Measurements from ENCODE around the gene MAN2C1. TPM values are rescaled to one million over a fixed set of nuclear protein-coding genes. Genes with fewer than 3 reads are reported as not detected.
"Not testable (repeated sequence)": the region's sequence is repeated elsewhere in the genome, so short reads cannot be mapped to it uniquely, and the experiment has no call there.

MAN2C1 gene
- total RNA-seq, 1 donor from 2014 or later, result 140 TPM

GRCh38 chr15:75361361-75361988 is 6.9 kb downstream of the MAN2C1 start:
- no peak for DNase-seq (ENCODE audit: low read depth)

- DNase-seq (ENCODE audit: low read depth), result no peak
These were observed 7.6 kb downstream of the MAN2C1 start for GRCh38 chr15:75360856-75361255.

GRCh38 chr15:75360391-75360790 is 8.0 kb downstream of the MAN2C1 start:
- peak; percentile 48 for DNase-seq (ENCODE audit: low read depth)

- no peak for DNase-seq (ENCODE audit: low read depth)
These were observed 8.7 kb downstream of the MAN2C1 start for GRCh38 chr15:75359537-75360250.

GRCh38 chr15:75358771-75359536 is 9.5 kb downstream of the MAN2C1 start:
- DNase-seq (ENCODE audit: low read depth), result no peak

GRCh38 chr15:75357976-75358673 is 10.3 kb downstream of the MAN2C1 start:
- no peak for DNase-seq (ENCODE audit: low read depth)

GRCh38 chr15:75356517-75356916 is 11.9 kb downstream of the MAN2C1 start:
- DNase-seq (ENCODE audit: low read depth), result no peak

- no peak for DNase-seq (ENCODE audit: low read depth)
These were observed 12.4 kb downstream of the MAN2C1 start for GRCh38 chr15:75356006-75356405.

- DNase-seq (ENCODE audit: low read depth), result no peak
These were observed 13.0 kb downstream of the MAN2C1 start for GRCh38 chr15:75355369-75355768.

- DNase-seq (ENCODE audit: low read depth), result no peak
These were observed 14.0 kb downstream of the MAN2C1 start for GRCh38 chr15:75354454-75354853.

GRCh38 chr15:75353604-75354003 is 14.8 kb downstream of the MAN2C1 start:
- no peak for DNase-seq (ENCODE audit: low read depth)

- no peak for DNase-seq (ENCODE audit: low read depth)
These were observed 16.0 kb downstream of the MAN2C1 start for GRCh38 chr15:75352186-75353080.

- DNase-seq (ENCODE audit: low read depth), result peak; percentile 7
These were observed 17.6 kb downstream of the MAN2C1 start for GRCh38 chr15:75350601-75351361.

- no peak for DNase-seq (ENCODE audit: low read depth)
These were observed 18.4 kb downstream of the MAN2C1 start for GRCh38 chr15:75349851-75350588.

GRCh38 chr15:75349351-75349669 is 19.1 kb downstream of the MAN2C1 start:
- DNase-seq (ENCODE audit: low read depth), result not testable (repeated sequence)

- peak; percentile 40 for DNase-seq (ENCODE audit: low read depth)
These were observed 19.7 kb downstream of the MAN2C1 start for GRCh38 chr15:75348562-75349350.

GRCh38 chr15:75348034-75348561 is 20.3 kb downstream of the MAN2C1 start:
- peak; percentile 6 for DNase-seq (ENCODE audit: low read depth)

Data from myocyte (in vitro differentiated cells).